C4-2B (cell line): ENCODE data around the gene GPATCH3.

Experiments used
- H3K27ac ChIP-seq: fragments of 450-650 bp; 2 replicates; pipeline ENCODE4 v1.5.1; 2017
- CTCF ChIP-seq: fragments of 450-650 bp; conservative IDR thresholded peaks from 2 replicates; pipeline ENCODE4 v1.5.1; 2017; ENCODE audit warnings: mild to moderate bottlenecking
- ZFX ChIP-seq: fragments of 450-650 bp; IDR thresholded peaks from 2 replicates; pipeline ENCODE4 v1.6.1; 2017

GPATCH3 gene

DNA sequence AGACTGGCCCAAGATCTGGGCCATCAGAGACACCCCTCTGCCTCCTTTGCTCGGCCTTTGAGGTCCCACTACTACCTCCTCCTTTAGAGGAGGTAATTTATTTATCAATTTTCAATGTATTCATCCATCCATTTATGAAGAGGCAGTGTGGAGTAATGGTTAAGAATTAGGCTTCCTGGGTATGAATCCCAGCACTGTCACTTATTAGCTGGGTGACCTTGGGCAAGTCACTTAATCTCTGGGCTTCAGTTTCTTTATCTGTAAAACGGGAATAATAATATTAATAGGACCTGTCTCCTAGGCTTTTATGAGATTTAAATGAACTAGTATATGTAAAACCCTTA is 11.9 kb upstream of the GPATCH3 start:
- no peak overlapping the region for H3K27ac ChIP-seq
- TF ChIP-seq ZFX (no peak), CTCF (no peak)

GRCh38 chr1:26911399-26912146 is 11.3 kb upstream of the GPATCH3 start:
- no peak for TF ChIP-seq CTCF
- no peak for TF ChIP-seq ZFX
- no peak overlapping the region for H3K27ac ChIP-seq

- no peak overlapping the region for H3K27ac ChIP-seq
- TF ChIP-seq ZFX, result no peak
- TF ChIP-seq CTCF, result no peak
These were observed 10.3 kb upstream of the GPATCH3 start for GRCh38 chr1:26910343-26911160.

DNA sequence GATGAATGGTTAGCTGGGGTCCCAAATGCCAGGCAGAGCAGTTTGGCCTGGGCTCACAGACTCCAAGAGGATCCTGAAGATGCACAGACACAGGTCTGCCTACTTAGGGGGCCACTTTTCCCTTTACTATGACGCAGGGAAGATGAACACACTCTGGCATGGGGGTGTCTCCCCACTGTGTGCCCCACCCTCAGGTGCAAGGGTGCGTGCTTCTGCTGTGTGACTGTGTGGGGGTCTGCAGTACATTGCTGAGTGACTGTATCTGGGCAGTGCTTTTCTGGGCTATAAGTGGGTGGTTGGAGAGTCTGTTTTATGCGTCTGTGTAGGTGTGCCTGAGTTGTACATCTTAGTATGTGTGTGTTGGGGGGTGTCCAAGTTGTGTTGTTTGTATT is 9.7 kb upstream of the GPATCH3 start:
- TF ChIP-seq CTCF (no peak), ZFX (no peak)
- no peak overlapping the region for H3K27ac ChIP-seq

- H3K27ac ChIP-seq, result no peak overlapping the region
- no peak for TF ChIP-seq CTCF
- TF ChIP-seq ZFX, result no peak
These were observed 7.0 kb upstream of the GPATCH3 start for GRCh38 chr1:26907071-26907917.

DNA sequence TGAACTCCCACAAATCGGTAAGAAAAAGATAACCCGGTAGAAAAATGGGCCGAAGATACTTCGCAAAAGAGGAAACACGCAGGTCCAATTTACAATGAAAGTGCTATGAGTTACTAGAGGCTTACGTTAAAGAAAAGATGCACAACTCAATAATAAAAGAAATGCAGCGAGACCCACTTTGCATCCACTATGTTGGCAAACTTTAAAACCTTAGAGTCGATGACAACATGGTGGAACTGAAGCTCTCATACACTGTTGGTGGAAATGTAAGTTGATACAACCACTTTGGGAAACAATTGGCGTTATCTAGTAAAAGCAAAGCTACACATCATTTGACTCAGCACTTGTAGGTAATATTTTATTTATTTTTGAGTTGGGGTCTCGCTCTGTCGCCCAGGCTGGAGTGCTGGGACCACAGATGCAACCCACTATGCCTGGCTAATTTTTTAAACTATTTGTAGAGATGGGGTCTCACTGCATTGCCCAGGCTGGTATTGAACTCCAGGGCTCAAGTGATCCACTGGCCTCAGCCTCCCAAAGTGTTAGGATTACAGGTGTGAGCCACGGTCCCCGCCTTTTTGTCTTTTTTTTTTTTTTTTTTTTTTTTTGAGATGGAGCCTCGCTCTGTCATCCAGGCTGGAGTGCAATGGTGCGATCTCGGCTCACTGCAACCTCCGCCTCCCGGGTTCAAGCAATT is 696 bp upstream of the GPATCH3 start:
- peak overlapping the region; percentile 64 for H3K27ac ChIP-seq
- TF ChIP-seq ZFX, result no peak
- no peak for TF ChIP-seq CTCF
